ENCODE measurements around the gene EN2. TPM values are rescaled to one million over a fixed set of nuclear protein-coding genes. Genes with fewer than 3 reads are reported as not detected.

The EN2 gene
- total and polyA plus RNA-seq, 10 of the 15 experiments (the other 5 are each of a cell fraction or from before 2014, with no cell fraction given), result not detected

DNA sequence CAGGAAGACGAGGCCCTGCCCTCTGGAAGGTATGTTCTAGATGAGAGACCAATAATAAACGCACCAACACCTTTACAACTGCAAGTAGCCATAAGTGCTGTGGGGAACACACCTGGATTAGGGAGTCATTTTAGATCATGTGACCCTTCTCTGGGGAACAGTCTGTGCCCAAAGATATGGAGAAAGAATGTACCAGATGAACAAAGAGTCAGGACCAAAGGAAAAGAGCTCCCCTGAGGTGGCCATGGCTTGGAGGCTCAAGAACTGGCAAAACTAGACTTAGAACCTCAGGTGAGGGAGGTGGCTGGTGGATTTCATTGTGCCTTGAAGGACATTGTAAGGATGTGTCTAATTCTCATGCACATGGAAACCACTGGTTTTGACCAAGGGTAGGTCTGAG, 10.3 kb upstream of the EN2 start:
- H4K20me1 ChIP-seq (ENCODE audit: control insufficient read depth, insufficient read depth), result no peaks in the 10 kb centered on the region
- in situ Hi-C loops (cut with MboI), result no loop called here
- SMC1A ChIA-PET (ENCODE audit: uncharacterized antibody, unreplicated experiment), result no interaction called here
- H3K27me3 ChIP-seq (replicated peaks in 1 of 2; ENCODE audit: control insufficient read depth in 2 of 2, insufficient read depth in 2 of 2, low read length in 1 of 2), result peaks cover 12 to 21% of the 10 kb centered on the region in 2 experiments
- CTCF ChIA-PET, result no interaction called here
- no peak overlapping the region for H2AFZ ChIP-seq (ENCODE audit: control insufficient read depth, low read depth, low read length)
- no peaks in the 10 kb centered on the region for H3K36me3 ChIP-seq (ENCODE audit: control insufficient read depth in 2 of 2, insufficient read depth in 2 of 2, low read length in 1 of 2)
- no peak overlapping the region for H3K27ac ChIP-seq (ENCODE audit: control insufficient read depth, insufficient read depth)
- H3K9me3 ChIP-seq (replicated peaks; ENCODE audit: control insufficient read depth, insufficient read depth, low read length), result no peaks in the 10 kb centered on the region; the same call in 2 of the 3 replicates
- H3K4me1 ChIP-seq (ENCODE audit: control insufficient read depth, insufficient read depth, low read length), result no peaks in the 10 kb centered on the region
- WGBS (ENCODE audit: insufficient coverage, insufficient replicate concordance, low lambda C conversion rate, missing lambda C conversion rate), result 13% methylated on average over 2 of the region's 2 CpGs
- no peaks in the 10 kb centered on the region for H3K79me2 ChIP-seq (ENCODE audit: control insufficient read depth, insufficient read depth, low read length)
- ATAC-seq (no peak), DNase-seq (ENCODE audit: low read depth, low spot score) (no peak), FAIRE-seq (no peak)
- intact Hi-C loops (cut with micrococcal nuclease; ENCODE audit: unreplicated experiment), result no loop called here
- H3K4me2 ChIP-seq (ENCODE audit: control insufficient read depth, insufficient read depth), result no peak overlapping the region
- no peak overlapping the region for H3K9ac ChIP-seq (ENCODE audit: control insufficient read depth, insufficient read depth, low read length)
- POLR2A ChIA-PET, result no interaction called here
- RAD21 ChIA-PET (ENCODE audit: unreplicated experiment), result no interaction called here
- no TSS peak for BruUV-seq (replicated peaks)
- no peak overlapping the region for H3K4me3 ChIP-seq
- TF ChIP-seq NR2C1 (IDR thresholded peaks at IDR 0.05) (no peak), BHLHE40 (IDR thresholded peaks at IDR 0.05; ENCODE audit: borderline replicate concordance in 1 of 2, low read depth in 2 of 2, low read length in 1 of 2) (no peak), TBL1XR1 (IDR thresholded peaks at IDR 0.05; ENCODE audit: low read depth, low read length) (no peak), PML (IDR thresholded peaks at IDR 0.05; ENCODE audit: low read length) (no peak), ZSCAN29 (IDR thresholded peaks at IDR 0.05) (no peak), YBX1 (IDR thresholded peaks at IDR 0.05) (no peak), CEBPB (IDR thresholded peaks at IDR 0.05; ENCODE audit: borderline replicate concordance in 1 of 2, low read depth in 2 of 2, low read length in 2 of 2) (no peak), RAD21 (IDR thresholded peaks at IDR 0.05; ENCODE audit: insufficient read depth, low read depth, low read length) (no peak), RUNX3 (IDR thresholded peaks at IDR 0.05; ENCODE audit: low read length) (no peak), MTA2 (IDR thresholded peaks at IDR 0.05; ENCODE audit: low read depth) (no peak), ESRRA (IDR thresholded peaks at IDR 0.05; ENCODE audit: low read length) (no peak), KAT2A (conservative IDR thresholded peaks at IDR 0.05; ENCODE audit: control insufficient read depth, low read depth, low read length) (no peak), MXI1 (IDR thresholded peaks at IDR 0.05; ENCODE audit: low read depth, low read length) (no peak)
- TF ChIP-seq, protein P1, sequence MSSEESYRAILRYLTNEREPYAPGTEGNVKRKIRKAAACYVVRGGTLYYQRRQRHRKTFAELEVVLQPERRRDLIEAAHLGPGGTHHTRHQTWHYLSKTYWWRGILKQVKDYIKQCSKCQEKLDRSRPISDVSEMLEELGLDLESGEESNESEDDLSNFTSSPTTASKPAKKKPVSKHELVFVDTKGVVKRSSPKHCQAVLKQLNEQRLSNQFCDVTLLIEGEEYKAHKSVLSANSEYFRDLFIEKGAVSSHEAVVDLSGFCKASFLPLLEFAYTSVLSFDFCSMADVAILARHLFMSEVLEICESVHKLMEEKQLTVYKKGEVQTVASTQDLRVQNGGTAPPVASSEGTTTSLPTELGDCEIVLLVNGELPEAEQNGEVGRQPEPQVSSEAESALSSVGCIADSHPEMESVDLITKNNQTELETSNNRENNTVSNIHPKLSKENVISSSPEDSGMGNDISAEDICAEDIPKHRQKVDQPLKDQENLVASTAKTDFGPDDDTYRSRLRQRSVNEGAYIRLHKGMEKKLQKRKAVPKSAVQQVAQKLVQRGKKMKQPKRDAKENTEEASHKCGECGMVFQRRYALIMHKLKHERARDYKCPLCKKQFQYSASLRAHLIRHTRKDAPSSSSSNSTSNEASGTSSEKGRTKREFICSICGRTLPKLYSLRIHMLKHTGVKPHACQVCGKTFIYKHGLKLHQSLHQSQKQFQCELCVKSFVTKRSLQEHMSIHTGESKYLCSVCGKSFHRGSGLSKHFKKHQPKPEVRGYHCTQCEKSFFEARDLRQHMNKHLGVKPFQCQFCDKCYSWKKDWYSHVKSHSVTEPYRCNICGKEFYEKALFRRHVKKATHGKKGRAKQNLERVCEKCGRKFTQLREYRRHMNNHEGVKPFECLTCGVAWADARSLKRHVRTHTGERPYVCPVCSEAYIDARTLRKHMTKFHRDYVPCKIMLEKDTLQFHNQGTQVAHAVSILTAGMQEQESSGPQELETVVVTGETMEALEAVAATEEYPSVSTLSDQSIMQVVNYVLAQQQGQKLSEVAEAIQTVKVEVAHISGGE (CRISPR knock-in tag; IDR thresholded peaks at IDR 0.05), result no peak
- TF ChIP-seq, protein P2, sequence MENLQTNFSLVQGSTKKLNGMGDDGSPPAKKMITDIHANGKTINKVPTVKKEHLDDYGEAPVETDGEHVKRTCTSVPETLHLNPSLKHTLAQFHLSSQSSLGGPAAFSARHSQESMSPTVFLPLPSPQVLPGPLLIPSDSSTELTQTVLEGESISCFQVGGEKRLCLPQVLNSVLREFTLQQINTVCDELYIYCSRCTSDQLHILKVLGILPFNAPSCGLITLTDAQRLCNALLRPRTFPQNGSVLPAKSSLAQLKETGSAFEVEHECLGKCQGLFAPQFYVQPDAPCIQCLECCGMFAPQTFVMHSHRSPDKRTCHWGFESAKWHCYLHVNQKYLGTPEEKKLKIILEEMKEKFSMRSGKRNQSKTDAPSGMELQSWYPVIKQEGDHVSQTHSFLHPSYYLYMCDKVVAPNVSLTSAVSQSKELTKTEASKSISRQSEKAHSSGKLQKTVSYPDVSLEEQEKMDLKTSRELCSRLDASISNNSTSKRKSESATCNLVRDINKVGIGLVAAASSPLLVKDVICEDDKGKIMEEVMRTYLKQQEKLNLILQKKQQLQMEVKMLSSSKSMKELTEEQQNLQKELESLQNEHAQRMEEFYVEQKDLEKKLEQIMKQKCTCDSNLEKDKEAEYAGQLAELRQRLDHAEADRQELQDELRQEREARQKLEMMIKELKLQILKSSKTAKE (IDR thresholded peaks at IDR 0.05; ENCODE audit: low read depth, poor library complexity, severe bottlenecking), result no peak
- TF ChIP-seq, protein P3, sequence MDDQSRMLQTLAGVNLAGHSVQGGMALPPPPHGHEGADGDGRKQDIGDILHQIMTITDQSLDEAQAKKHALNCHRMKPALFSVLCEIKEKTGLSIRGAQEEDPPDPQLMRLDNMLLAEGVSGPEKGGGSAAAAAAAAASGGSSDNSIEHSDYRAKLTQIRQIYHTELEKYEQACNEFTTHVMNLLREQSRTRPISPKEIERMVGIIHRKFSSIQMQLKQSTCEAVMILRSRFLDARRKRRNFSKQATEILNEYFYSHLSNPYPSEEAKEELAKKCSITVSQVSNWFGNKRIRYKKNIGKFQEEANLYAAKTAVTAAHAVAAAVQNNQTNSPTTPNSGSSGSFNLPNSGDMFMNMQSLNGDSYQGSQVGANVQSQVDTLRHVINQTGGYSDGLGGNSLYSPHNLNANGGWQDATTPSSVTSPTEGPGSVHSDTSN (IDR thresholded peaks at IDR 0.05; ENCODE audit: insufficient replicate concordance, low read depth, low read length), result no peak
